Measurements from ENCODE around the gene GLRX.
A peak's percentile ranks its signal among the peaks of the same experiment; 100 is the strongest.
"Not testable (repeated sequence)": the region's sequence is repeated elsewhere in the genome, so short reads cannot be mapped to it uniquely, and the experiment has no call there.

GLRX gene, protein sequence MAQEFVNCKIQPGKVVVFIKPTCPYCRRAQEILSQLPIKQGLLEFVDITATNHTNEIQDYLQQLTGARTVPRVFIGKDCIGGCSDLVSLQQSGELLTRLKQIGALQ

GRCh38 chr5:95822542-95823181, at the start of gene GLRX:
Gene GLRX, minus strand, starts transcription at chr5:95822726. Its CDS starts 64 bp downstream, at chr5:95822662.
- no peak for DNase-seq (ENCODE audit: low read depth)

DNA sequence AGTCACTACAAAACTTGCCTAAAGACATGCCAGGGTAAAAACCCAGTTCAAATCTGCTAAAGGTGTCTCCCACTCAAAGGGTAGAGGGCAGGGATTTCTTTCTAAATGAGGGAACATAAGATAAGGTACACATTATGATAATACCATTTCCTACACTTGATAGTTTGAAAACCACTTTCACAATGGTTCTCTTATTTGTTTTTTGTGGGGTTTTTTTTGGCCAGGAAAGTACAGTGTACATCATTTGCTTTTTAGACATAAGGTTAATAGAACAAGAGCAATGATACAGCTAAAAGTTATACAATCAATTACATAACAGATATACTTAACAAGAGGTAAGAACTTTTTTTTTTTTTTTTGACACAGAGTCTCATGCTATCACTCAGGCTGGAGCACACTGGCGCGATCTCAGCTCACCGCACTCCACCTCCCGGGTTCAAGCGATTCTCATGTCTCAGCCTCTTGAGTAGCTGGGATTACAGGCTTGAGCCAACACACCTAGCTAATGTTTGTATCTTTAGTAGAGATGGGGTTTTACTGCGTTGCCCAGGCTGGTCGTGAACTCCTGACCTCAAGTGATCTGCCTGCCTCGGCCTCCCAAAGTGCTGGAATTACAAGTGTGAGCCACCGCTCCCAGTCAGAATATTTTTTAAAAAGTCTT, 48.8 kb upstream of the GLRX start:
- DNase-seq (ENCODE audit: low read depth), result no peak

DNA sequence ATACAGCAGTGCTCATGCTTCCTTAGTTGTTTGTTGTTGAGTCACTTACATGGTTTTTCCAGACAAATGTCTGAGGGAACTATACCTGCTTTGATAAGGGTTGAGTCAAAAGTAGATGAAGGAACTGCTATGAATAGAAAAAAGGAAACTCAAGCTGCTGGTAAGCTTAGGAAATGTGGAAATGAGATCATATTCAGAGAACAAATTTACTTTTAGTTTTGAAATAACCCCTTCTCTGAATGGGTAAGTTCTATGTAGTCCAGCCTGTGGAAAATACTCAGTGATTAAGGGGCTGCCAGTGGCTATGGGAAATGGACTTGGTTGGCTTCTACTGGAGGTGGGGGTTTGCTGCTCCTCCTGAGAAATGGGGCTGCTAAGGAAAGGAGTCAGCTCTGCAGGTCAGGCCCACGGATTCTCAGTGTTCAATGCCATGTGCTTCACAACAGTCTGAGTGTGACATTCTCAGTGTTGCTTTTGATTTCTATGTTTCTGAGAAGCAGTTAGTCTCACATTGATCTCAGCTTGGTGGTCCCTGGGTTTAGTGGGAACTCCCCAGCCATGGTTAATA, 47.7 kb upstream of the GLRX start:
- DNase-seq (ENCODE audit: low read depth), result no peak

GRCh38 chr5:95869173-95869855, 46.8 kb upstream of the GLRX start:
- not testable (repeated sequence) for DNase-seq (ENCODE audit: low read depth)

- no peak for DNase-seq (ENCODE audit: low read depth)
Observed at GRCh38 chr5:95868136-95868535, 45.6 kb upstream of the GLRX start.

DNA sequence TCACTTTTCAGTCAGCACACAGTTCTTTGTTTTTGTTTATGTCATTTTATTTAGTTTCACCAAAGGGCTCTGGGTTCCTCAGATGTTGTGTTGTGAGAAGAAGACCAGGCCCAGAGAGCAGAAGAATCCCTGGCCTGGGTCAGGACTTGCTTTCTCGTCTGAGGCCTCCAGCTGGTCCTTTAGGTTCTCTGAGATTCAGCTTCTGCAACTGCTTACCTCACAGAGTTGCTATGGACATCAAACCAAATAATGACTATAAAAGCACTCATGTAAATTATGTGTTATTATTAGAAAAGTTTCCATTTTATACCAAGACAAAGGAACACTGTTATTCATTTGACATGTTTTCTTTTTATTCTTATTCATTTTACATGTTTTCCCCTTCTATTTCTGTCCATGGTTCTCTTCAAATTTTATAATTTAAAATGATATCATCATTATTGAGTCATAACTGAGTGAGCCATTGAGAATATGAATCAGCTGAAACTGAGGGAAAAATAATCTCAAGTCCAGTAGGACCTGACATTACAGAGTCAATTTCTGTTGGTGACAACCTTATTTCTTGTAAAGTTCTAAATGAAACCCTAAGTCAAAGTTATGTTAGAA, 44.0 kb upstream of the GLRX start:
- no peak for DNase-seq (ENCODE audit: low read depth)

- DNase-seq (ENCODE audit: low read depth), result no peak
Observed at GRCh38 chr5:95864944-95865504, 42.5 kb upstream of the GLRX start.

- no peak for DNase-seq (ENCODE audit: low read depth)
Observed at GRCh38 chr5:95864456-95864855, 41.9 kb upstream of the GLRX start.

DNA sequence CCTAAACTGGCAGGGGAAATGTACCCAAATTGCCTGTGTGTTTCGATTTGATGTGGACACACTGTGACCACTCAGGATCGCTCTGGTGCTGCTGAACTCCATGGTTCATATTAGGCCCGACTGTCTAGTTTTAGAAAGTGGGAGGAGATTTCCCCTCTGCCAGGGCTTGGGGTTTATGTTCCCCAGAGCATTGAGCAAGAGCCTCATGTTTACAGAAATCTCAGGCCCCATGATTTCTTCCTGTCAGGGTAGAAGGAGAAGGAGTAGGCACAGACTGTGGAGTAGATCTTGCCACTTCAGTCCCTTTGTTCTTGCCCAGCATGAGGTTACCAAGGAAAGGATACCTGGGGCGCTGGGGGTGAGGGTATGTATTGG, 40.8 kb upstream of the GLRX start:
- DNase-seq (ENCODE audit: low read depth), result no peak

- DNase-seq (ENCODE audit: low read depth), result no peak
Observed at GRCh38 chr5:95862671-95863382, 40.3 kb upstream of the GLRX start.

GRCh38 chr5:95861864-95862561, 39.5 kb upstream of the GLRX start:
- DNase-seq (ENCODE audit: low read depth), result no peak

GRCh38 chr5:95861221-95861863, 38.8 kb upstream of the GLRX start:
- no peak for DNase-seq (ENCODE audit: low read depth)

DNA sequence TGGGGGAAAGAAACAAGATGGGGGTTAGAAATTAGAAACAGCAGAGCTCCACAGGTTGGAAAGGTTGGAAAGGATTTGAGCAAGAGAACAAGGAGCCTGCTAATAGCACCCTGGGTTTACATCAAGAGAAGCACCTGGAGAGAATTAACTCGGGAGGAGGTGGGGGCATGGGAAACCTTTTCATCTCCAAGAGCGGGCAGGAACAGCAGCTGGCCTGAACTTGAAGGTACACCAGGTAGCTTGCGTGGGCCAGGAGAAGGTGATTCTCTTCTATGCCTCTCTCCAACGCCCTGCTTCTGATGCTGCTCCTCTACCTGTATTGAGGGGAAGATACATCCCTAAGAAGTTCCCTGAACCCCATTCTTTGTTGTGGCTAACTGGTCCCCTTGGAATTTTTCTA, 37.1 kb upstream of the GLRX start:
- no peak for DNase-seq (ENCODE audit: low read depth)

- peak; percentile 44 for DNase-seq (ENCODE audit: low read depth)
Observed at GRCh38 chr5:95858661-95859595, 36.4 kb upstream of the GLRX start.

DNA sequence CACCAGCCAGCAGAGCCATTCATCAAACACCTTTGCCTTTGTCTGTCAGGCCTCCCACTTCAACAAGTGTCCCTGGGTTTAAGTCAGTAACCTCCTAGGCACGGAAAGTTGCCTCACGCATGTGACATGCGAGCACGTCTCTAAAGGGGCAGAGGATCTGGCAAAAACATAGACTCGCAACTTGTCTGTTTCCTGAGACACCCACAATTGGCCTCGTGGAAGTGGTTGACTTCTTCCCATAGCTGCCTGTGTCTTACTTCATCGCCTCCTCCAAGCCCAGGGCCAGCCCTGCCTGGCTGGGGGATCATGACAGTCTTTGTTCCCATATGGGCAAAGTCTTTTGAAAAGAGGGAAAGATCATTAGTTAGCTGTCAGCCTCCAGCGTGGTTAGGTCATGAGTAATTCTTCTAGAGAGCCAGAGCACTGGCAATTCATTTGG, 35.5 kb upstream of the GLRX start:
- DNase-seq (ENCODE audit: low read depth), result no peak

DNA sequence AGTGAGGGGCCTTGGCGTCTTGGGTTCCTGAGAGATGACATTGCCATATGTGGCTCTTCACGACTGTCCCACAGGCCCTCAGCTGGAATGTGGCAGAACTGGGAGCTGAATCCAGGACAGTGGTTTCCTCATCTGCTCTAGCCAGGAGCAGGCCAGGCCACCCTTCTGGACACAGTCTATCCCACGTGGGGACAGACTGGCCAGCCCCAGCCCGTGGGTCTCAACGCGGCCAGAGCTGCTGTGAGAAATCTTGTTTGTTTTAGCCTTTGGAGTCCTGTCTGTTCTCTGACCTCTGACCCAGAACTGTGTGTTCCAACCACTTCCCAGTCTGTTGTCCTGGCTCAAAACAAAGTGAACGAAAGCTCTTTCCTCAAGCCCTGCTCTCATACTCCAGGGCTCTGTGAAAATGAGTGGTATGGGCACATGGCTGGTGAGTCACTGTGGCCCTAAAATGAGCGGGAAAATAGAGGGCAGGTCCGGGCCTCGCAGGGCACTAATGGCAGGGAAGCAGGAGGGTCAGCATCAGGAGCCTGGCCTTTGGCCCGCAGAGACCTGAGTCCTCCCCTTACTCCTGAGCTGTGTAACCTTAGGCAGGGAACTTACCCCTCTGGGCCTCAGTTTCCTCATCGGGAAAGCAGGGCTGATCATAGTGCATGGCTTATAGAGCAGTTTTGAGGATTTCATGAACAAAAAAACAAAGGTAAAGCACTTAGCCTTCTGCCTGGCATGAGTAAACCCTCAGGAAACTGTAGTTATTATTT, 34.8 kb upstream of the GLRX start:
- DNase-seq (ENCODE audit: low read depth), result no peak

DNA sequence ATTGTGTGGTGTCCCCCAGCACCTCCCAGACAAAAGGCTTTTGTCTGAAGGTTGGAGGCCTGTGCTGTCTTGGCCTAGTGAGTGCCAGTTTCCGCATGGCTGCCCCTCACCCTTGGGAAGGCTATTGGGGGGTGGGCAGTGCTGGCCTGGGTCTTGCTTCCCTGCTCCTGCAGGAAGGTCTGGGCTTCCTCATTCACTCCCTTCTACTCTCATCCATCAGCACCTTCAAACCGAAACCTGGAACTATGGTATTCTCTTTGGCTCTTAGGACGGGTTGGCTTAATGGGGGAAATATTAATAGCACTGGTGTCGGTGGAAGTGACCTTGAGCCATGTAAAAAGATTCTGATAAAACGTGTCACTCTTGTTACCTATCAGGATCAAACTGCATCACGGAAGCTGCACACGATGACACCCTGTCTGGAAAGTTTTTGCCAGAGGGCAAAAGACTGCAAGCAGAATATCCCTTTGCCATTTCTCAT, 34.0 kb upstream of the GLRX start:
- no peak for DNase-seq (ENCODE audit: low read depth)

DNA sequence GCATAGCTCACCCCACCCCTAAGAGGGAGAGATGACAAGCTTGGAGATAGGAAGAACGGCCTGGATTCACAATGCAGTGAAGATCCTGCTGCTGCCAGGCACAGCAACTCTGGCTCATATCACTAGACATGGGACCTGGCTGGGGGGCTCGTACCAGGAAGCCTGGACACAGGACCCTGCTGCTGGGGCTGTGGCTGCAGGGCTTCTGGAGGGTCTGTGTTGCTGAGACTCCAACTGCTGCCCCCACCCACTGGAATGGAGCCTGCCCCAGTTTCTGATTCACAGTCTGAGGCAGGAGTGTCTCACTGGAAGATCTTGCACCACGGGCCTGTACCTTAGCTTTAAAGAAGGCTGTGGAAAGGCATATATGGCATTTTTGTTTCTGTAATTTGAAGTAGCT, 31.0 kb upstream of the GLRX start:
- no peak for DNase-seq (ENCODE audit: low read depth)
